Retinal pigment epithelial cell (primary cell): ENCODE results near the gene MYBPC3.

Experiments
- DNase-seq: peaks from one replicate; pipeline ENCODE4 v3.0.0-alpha.2; 2010; ENCODE audit warnings: low read depth
- H3K4me3 ChIP-seq: 2 replicates; pipeline ENCODE4 v1.5.1; 2011; ENCODE audit warnings: mild to moderate bottlenecking, low read length, control low read depth, moderate library complexity
- CTCF ChIP-seq: conservative IDR thresholded peaks from 2 replicates; pipeline ENCODE4 v1.5.1; 2011; ENCODE audit warnings: low read depth, low read length, control low read depth, inconsistent platforms

Gene MYBPC3

GRCh38 chr11:47372422-47372821 is 19.9 kb upstream of the MYBPC3 start:
- DNase-seq = no peak
- H3K4me3 ChIP-seq = no peak overlapping the region
- no peak for TF ChIP-seq CTCF

GRCh38 chr11:47369676-47370075 is 17.2 kb upstream of the MYBPC3 start:
- H3K4me3 ChIP-seq = no peak overlapping the region
- no peak for DNase-seq
- TF ChIP-seq CTCF = no peak

- no peak for DNase-seq
- TF ChIP-seq CTCF = no peak
- no peak overlapping the region for H3K4me3 ChIP-seq
These were observed 13.6 kb upstream of the MYBPC3 start for GRCh38 chr11:47366020-47366490.

GRCh38 chr11:47361419-47361818 is 8.9 kb upstream of the MYBPC3 start:
- no peak for TF ChIP-seq CTCF
- no peak for DNase-seq
- no peak overlapping the region for H3K4me3 ChIP-seq

GRCh38 chr11:47360341-47360740 is 7.8 kb upstream of the MYBPC3 start:
- H3K4me3 ChIP-seq = no peak overlapping the region
- DNase-seq = no peak

GRCh38 chr11:47359586-47359985 is 7.1 kb upstream of the MYBPC3 start:
- DNase-seq = no peak
- H3K4me3 ChIP-seq = no peak overlapping the region
- no peak for TF ChIP-seq CTCF

More at GRCh38 chr11:47360341-47360740, 7.8 kb upstream of the MYBPC3 start:
- TF ChIP-seq CTCF = no peak

GRCh38 chr11:47359162-47359561 is 6.7 kb upstream of the MYBPC3 start:
- no peak overlapping the region for H3K4me3 ChIP-seq
- TF ChIP-seq CTCF = no peak
- no peak for DNase-seq
